B cell (primary cell): ENCODE data around the gene FREM2. TPM values are rescaled to one million over a fixed set of nuclear protein-coding genes. Genes with fewer than 3 reads are reported as not detected.

Experiments used
- ATAC-seq: fragments of 200-7000 bp; cut with Tn5 transposase; one replicate; pipeline ENCODE4 v1.10.0; 2021; ENCODE audit warnings: low read depth, mild to moderate bottlenecking, moderate number of reproducible peaks, moderate library complexity
- CTCF ChIA-PET: fragments of 350-600 bp; sonication (Branson Sonifier 250); formaldehyde crosslinking; loops from one replicate; lab custom pipeline; 2021; ENCODE audit warnings: antibody characterized with exemption, inconsistent platforms; lab: Charles Lee
- POLR2A ChIA-PET: fragments of 350-600 bp; sonication (Branson Sonifier 250); formaldehyde crosslinking; loops from one replicate; lab custom pipeline; 2021; ENCODE audit warnings: antibody characterized with exemption; lab: Charles Lee
- DNase-seq: peaks from one replicate; pipeline ENCODE4 v3.0.0; 2013
- H2AFZ ChIP-seq: 2 replicates; pipeline ENCODE4 v1.6.1; 2012; ENCODE audit warnings: mild to moderate bottlenecking, low read depth, low read length; ENCODE audit not compliant: insufficient read depth, poor library complexity, severe bottlenecking
- H3K27ac ChIP-seq, 2 donors: 1 replicate in 1 of 2; 2 replicates in 1 of 2; pipeline ENCODE4 v1.5.1; 2012 to 2013; ENCODE audit warnings: low read length in 2 of 2, mild to moderate bottlenecking in 2 of 2, moderate library complexity in 1 of 2
- H3K27me3 ChIP-seq, 4 experiments: fragments of 200-600 bp in 1 of 4; sonication (generic) in 1 of 4; replicated peaks in 1 of 4; 1 replicate in 2 of 4; 2 replicates in 2 of 4; pipeline versions ENCODE4 v1.6.1 to v1.7.0; 2013 to 2016; ENCODE audit warnings: low read length in 3 of 4, mild to moderate bottlenecking in 2 of 4, mixed read lengths in 1 of 4, moderate library complexity in 1 of 4; ENCODE audit not compliant: insufficient read depth in 4 of 4, control insufficient read depth in 3 of 4; ENCODE audit errors: control extremely low read depth in 1 of 4
- H3K36me3 ChIP-seq, 2 experiments: replicated peaks in 1 of 2; 1 replicate in 1 of 2; 2 replicates in 1 of 2; pipeline versions ENCODE4 v1.6.1 to v1.7.1; 2013; ENCODE audit warnings: low read length in 1 of 2; ENCODE audit not compliant: insufficient read depth in 2 of 2, control insufficient read depth in 1 of 2; ENCODE audit errors: control extremely low read depth in 1 of 2, extremely low read depth in 1 of 2
- H3K4me1 ChIP-seq, 2 donors: fragments of 200-600 bp in 1 of 2; sonication (generic) in 1 of 2; 1 replicate in 1 of 2; 2 replicates in 1 of 2; pipeline versions ENCODE4 v1.5.1 to v1.6.1; 2013 to 2017; ENCODE audit warnings: low read length in 2 of 2; ENCODE audit not compliant: control insufficient read depth in 2 of 2, insufficient read depth in 2 of 2
- H3K4me2 ChIP-seq: replicated peaks from 2 replicates; pipeline ENCODE3; 2012; ENCODE audit warnings: mild to moderate bottlenecking, low read depth, low read length; ENCODE audit not compliant: poor library complexity, severe bottlenecking
- H3K4me3 ChIP-seq, 5 experiments: fragments of 200-600 bp in 1 of 5; sonication (generic) in 1 of 5; 1 replicate in 3 of 5; 2 replicates in 2 of 5; pipeline versions ENCODE4 v1.5.1 to v1.7.0; 2011 to 2016; ENCODE audit warnings: low read length in 4 of 5, mild to moderate bottlenecking in 4 of 5, low read depth in 2 of 5, control low read depth in 1 of 5, moderate library complexity in 1 of 5; ENCODE audit not compliant: insufficient read depth in 1 of 5; ENCODE audit errors: control extremely low read depth in 1 of 5, extremely low read depth in 1 of 5
- H3K79me2 ChIP-seq: fragments of 200-600 bp; sonication (generic); one replicate; pipeline ENCODE4 v1.6.0; 2016; ENCODE audit warnings: low read length; ENCODE audit not compliant: control insufficient read depth, insufficient read depth
- H3K9ac ChIP-seq: fragments of 200-600 bp; sonication (generic); 2 replicates; pipeline ENCODE4 v1.6.1; 2017; ENCODE audit warnings: mild to moderate bottlenecking, low read length, moderate library complexity
- H3K9me3 ChIP-seq, 3 donors: one replicate each; pipeline versions ENCODE4 v1.6.1 to v1.7.1; 2013; ENCODE audit warnings: low read length in 2 of 3; ENCODE audit not compliant: control insufficient read depth in 2 of 3, insufficient read depth in 1 of 3; ENCODE audit errors: control extremely low read depth in 1 of 3
- H4K20me1 ChIP-seq: 2 replicates; pipeline ENCODE4 v1.6.0; 2012; ENCODE audit warnings: mild to moderate bottlenecking, low read length; ENCODE audit not compliant: insufficient read depth, control insufficient read depth, poor library complexity, severe bottlenecking
- H3K27ac Mint-ChIP-seq: one replicate; pipeline ENCODE4 v1.8.0; 2021; ENCODE audit warnings: mixed read lengths
- H3K27me3 Mint-ChIP-seq: one replicate; pipeline ENCODE4 v1.8.0; 2021; ENCODE audit warnings: mixed read lengths
- H3K4me1 Mint-ChIP-seq: one replicate; pipeline ENCODE4 v1.8.0; 2021; ENCODE audit warnings: mixed read lengths
- H3K4me3 Mint-ChIP-seq: one replicate; pipeline ENCODE4 v1.8.0; 2021; ENCODE audit warnings: mixed read lengths
- H3K9me3 Mint-ChIP-seq: one replicate; pipeline ENCODE4 v1.8.0; 2022; ENCODE audit warnings: mixed read lengths; ENCODE audit not compliant: insufficient read depth
- CTCF ChIP-seq: fragments of 200-600 bp; IDR thresholded peaks from one replicate; pipeline ENCODE4 v1.8.0; 2022; ENCODE audit warnings: antibody characterized with exemption, mild to moderate bottlenecking
- EZH2 ChIP-seq: IDR thresholded peaks from 2 replicates; pipeline ENCODE4 v1.6.1; 2012; ENCODE audit warnings: borderline replicate concordance, low read depth, mild to moderate bottlenecking, moderate library complexity, low read length; ENCODE audit not compliant: insufficient read depth, poor library complexity, severe bottlenecking
- WGBS: methylation state at CpG from one replicate; pipeline ENCODE4 v1.1.5; 2013; ENCODE audit warnings: missing lambda C conversion rate; ENCODE audit not compliant: insufficient coverage; 5-methylcytosine and 5-hydroxymethylcytosine counted together
- intact Hi-C: fragments of 100-400 bp; cut with micrococcal nuclease; formaldehyde crosslinking; loops from one replicate; pipeline ENCODE4 v1.10.0; 2022
- polyA plus RNA-seq: library from polyadenylated mRNA; depleted of rRNA; stranded (reverse); fragments of >200 nt; gene quantifications from 2 replicates; pipeline ENCODE4 v1.2.3, GENCODE V29; 2012
- total RNA-seq, 2 donors: library from RNA; stranded (reverse); fragments of 120-200 nt in 1 of 2; gene quantifications; 1 replicate in 1 of 2; 2 replicates in 1 of 2; pipeline versions ENCODE4 v1.2.3 to v1.2.4, GENCODE V29; 2013 to 2022

Gene FREM2
- total and polyA plus RNA-seq, 2 donors (not counting 1 experiment from before 2014, with no cell fraction given) = not detected

DNA sequence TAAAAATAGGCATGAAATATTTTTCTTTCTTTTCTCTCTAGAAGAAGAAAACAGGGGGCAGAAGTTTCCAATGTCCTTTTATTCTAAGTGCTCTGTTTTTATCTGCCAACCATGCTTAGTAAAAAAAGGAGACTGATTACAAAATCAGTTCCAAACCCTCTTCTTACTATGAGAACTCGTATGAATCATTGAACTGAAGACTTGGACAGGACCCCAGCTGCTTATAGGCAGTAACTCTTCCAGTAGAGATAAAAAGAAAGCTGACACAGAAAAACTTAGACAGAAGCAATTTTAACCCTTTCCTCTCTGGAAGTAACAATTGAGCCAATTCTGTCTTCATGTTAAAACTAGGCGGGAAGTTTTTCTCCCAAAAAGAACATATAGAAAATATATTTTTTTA lies 24.5 kb upstream of the FREM2 start:
- Histone ChIP-seq H3K4me2 (no peak overlapping the region), H3K27me3 (peaks cover 0 to 3% (median 0%) of the 10 kb centered on the region in 4 experiments), H4K20me1 (no peaks in the 10 kb centered on the region), H2AFZ (no peak overlapping the region), H3K27ac (no peak overlapping the region), H3K4me1 (no peaks in the 10 kb centered on the region), H3K9ac (no peak overlapping the region), H3K79me2 (no peaks in the 10 kb centered on the region), H3K9me3 (no peaks in the 10 kb centered on the region), H3K4me3 (no peak overlapping the region), H3K36me3 (no peaks in the 10 kb centered on the region)
- no CpG with 5 or more reads among the region's 2 CpGs for WGBS
- TF ChIP-seq CTCF (no peak), EZH2 (no peak)
- ATAC-seq = no peak
- no peak overlapping the region for H3K4me3 Mint-ChIP-seq
- peaks cover 3% of the 10 kb centered on the region for H3K27me3 Mint-ChIP-seq
- intact Hi-C loops = no loop called here
- no peaks in the 10 kb centered on the region for H3K4me1 Mint-ChIP-seq
- no peaks in the 10 kb centered on the region for H3K9me3 Mint-ChIP-seq
- no peak for DNase-seq
- POLR2A ChIA-PET = no interaction called here
- no peak overlapping the region for H3K27ac Mint-ChIP-seq
- CTCF ChIA-PET = no interaction called here

GRCh38 chr13:38664906-38665305 lies 22.0 kb upstream of the FREM2 start:
- no peak overlapping the region for H3K4me3 ChIP-seq
- H3K79me2 ChIP-seq = no peaks in the 10 kb centered on the region
- Mint-ChIP-seq H3K9me3 (no peaks in the 10 kb centered on the region), H3K27ac (no peak overlapping the region), H3K27me3 (peaks cover 3% of the 10 kb centered on the region), H3K4me1 (no peaks in the 10 kb centered on the region), H3K4me3 (no peak overlapping the region)
- DNase-seq (no peak), ATAC-seq (no peak)
- no CpG with 5 or more reads among the region's 2 CpGs for WGBS
- no peak overlapping the region for H3K27ac ChIP-seq
- ChIA-PET CTCF (no interaction called here), POLR2A (no interaction called here)
- H2AFZ ChIP-seq = no peak overlapping the region
- no peaks in the 10 kb centered on the region for H3K36me3 ChIP-seq
- intact Hi-C loops = no loop called here
- H4K20me1 ChIP-seq = no peaks in the 10 kb centered on the region
- H3K27me3 ChIP-seq = peaks cover 0 to 3% (median 0%) of the 10 kb centered on the region in 4 experiments
- no peak overlapping the region for H3K4me2 ChIP-seq
- no peaks in the 10 kb centered on the region for H3K4me1 ChIP-seq
- H3K9ac ChIP-seq = no peak overlapping the region
- no peaks in the 10 kb centered on the region for H3K9me3 ChIP-seq
- no peak for TF ChIP-seq CTCF
